Ammon's horn (tissue), 1 donor: ENCODE results near the gene CSNK1G3.

ENCODE experiments used
- DNase-seq: peaks from one replicate; pipeline ENCODE4 v3.0.0-alpha.2; 2016; ENCODE audit warnings: low spot score

The CSNK1G3 gene

DNA sequence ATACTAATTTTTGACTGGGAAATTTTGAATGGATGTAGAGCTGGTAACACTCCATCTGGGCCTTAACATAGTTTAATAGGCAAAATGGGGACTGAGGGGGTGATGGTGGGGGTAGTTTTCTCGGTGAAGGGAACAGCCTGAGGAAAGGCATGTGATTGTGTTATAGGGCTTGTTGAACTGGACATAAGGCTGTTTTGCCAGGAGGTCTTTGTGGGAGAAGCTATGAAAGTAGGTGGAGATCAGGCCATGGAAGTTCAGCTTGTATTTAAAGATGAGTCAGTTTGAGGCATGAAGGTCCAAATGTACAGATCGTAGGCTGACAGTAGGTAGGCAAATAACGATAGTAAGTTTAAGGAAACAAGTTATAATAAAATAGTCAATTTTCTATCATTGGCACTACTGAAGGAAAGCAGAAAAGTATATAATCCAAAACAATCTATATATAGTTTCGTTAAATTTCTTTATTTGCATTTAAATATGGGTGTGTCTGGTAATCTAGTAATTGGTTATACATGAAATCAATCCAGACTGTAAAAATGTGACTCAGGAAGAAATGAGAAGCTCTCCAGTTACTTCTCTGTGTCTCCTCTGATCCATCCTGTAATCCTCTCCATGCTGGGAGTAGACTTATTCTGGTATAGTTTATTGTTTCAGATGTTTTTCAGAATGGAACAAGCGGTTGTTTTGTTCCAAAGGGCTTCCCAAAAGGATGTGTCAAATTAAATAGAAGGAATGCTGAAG, 2.8 kb downstream of the CSNK1G3 start:
- DNase-seq: no peak

DNA sequence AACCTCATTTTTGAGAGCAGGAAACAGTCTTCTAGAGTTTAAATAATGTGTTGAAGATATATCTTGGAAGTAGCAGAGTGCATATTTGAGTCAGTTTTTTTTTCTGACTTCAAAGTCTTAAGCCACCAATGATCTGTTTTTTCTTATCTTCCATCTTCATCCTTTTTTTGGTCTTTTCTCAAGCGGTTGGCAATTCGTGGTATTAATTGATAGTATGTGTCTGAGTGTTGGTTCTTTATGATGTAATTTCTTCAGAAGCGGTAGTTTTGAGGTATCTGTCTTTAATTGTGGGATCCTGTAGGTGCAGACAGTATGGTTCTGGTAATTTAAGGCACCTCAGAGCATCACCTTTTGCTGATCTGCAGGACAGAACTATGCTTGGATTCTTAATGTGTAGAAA, 3.9 kb downstream of the CSNK1G3 start:
- no peak for DNase-seq

DNA sequence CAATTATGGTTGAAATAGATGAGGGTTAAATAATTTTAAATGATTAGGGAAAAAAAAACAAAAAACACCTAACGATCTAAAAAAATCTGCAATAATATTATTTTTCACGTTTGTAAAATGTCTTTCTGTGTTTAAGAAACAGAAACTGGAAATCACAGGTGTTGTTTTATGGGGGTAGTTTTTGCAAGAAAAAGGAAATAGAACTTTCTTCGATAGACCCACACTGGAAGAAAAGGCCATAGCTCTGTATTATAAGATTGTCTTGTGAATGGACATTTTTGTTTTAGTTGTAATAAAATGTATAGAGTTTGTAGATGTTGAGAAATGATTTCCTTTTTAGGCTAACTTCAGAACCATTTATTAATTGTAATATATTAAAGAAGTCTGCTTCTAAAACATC, 5.5 kb downstream of the CSNK1G3 start:
- no peak for DNase-seq

DNA sequence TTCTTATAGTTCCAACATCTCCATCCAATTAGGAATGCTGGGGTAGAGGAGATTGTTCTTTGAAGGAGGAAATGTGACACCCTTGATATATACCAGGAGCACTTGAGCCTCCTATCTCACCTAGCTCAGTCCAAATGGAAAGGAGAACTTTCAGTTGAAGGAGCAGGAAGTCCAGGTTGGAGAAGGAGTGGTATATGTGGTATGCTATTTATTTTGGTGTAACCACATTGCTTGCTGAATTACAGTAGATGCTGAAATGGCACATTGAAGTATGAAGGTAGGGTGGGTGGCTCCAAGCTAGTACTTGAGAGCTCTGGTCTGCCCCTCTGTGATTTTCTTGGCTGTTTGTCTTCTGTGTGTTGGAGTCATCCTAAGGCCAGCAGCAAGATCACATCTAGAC, 6.1 kb downstream of the CSNK1G3 start:
- no peak for DNase-seq

DNA sequence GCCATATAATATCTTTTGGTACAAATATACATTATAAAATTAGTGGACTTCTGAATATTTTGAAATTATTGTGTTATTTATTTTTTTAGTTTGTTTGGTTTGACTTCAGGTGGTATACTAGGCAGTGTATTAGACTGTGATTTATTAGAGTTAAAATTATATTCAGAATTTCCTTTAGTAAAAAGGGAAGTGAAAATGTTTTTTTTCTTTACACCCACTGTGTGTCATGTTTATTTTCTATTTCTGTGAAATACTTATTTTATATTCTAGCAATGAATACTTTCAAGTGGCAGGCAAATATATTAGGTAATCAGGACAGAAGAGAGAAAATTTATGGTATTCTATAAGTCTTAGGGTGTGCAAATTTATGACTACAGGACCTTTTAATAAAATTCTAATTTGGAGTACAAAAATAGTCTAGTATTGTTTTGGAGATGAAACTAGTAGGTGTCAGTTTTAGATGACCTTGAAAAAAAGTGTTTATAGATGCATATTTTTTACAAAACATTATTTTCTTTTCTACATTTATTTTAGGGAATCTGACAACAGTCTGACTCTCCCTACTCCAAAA, 8.8 kb downstream of the CSNK1G3 start:
- no peak for DNase-seq

DNA sequence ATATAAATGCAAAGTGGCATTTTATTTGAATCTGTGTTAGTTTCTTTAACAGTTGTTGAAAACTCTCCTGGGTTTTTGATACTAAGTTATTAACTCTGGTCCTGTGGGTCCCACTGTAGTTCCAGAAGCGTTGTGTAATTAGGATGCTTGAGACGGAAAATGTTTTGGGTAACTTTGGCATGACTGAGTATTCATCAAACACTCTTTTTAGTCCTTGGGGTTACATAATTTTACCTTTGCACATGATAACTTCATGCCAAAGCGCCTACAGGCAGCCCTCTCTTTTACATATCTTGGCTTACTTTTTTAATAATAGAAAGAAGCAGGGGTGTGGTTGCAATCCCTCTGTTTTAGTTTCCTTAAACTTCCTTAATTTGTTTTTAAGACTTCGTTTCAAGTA, 12.2 kb downstream of the CSNK1G3 start:
- no peak for DNase-seq

DNA sequence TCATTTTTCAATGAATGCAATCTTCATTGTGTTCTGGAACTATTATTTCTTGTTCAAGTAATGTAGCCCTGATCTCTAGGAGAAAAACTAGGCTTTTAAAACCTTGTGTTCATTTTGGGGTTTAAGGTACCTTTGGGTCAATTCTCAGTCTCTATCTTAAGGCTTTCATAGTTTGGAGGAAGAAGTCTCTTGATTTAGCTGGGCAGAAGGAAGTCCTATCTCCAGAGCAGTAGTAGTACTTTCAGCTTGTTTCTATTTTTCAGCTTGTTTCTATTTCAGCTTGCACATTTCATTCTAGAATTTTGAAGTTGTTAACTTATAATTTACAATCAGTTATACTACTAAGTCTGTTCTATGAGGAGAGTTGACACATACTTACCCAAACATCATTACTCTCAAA, 15.2 kb downstream of the CSNK1G3 start:
- DNase-seq: no peak

DNA sequence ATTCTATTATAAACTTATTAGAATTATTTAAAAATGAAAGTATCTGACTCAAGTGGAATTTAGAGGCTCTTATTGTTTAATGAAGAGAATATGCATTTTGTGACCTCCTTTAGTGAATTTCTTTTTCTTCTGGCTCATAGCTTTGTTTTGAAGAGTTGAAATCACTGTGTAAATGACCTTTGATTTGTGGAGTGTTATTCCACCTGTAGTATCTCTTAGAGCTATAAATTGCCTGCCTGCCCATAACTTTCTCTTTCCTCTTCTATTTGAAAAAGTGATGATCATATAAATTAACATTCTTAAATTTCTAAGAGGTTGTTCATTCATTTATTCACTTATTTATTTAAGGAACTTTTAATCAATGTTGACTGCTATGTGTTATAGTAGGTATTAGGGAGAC, 16.1 kb downstream of the CSNK1G3 start:
- DNase-seq: no peak

DNA sequence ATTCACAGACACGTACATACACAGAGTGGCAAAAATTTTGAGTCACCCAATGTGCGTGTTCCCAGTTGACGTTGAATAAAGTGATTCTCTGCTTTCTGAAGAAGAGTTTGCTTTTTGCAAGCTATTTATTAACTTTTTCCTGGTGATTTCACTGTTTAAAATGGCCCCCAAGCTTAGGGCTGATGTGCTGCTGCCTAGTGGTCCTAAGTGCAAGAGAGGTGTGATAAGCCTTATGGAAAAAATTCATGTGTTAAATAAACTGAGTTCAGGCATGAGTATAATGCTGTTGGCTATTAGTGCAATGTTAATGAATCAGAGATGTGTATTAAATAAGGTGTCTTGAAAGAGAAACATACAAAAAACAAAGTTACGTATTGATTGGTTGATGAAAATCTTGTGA, 16.9 kb downstream of the CSNK1G3 start:
- DNase-seq: no peak

DNA sequence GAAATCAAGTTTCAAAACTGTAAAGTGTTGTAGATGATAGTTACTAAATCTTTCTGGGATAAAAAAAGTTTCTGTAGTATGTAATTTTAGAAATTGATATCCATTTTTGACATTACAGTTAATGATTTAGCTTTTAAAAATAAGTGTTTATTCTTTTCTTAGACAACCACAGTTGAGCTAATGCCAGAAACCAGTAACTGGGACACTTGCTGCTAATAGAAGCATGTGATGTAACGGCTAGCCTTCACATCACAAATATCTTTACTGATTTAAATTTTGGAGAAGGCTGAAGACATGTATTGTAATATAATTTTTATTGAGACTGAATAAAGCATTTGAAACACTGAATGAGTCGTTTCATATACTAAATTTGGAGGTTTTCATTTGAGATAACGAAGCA, 18.8 kb downstream of the CSNK1G3 start:
- peak; percentile 24 for DNase-seq

DNA sequence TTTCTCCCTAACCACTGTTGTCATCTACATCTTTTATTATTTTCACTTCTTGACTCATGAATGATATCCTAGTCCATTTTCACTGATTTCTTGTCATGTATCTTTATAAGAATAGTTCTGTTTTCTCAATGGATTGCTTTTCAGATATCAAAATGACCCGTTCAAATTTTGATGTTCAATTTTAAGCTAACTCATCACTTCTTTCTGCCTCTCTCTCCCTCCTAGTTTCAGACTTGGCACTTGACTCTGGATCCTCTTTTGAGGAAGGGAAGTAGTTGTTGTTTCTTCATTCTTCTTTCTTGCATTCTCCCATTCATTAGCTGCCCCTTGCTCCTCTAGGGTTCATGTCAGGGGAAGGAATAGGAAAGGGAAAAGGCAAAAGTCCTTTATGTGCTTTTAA, 23.7 kb downstream of the CSNK1G3 start:
- DNase-seq: no peak

DNA sequence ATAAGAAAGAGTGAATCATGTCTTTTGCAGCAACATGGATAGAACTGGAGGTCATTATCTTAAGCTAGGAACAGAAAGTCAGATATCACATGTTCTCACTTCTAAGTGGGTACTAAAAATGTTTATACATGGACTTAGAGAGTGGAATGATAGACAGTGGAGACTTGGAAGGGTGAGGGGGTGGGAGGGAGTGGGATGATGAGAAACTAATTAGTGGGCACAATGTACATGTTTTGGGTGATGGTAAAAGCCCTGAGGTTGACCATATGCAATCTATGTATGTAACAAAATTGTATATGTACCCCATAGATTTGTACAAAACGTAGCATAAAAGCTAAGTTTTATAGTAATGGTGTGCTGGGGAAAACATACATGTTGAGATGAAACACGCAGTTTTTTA, 25.3 kb downstream of the CSNK1G3 start:
- DNase-seq: no peak

DNA sequence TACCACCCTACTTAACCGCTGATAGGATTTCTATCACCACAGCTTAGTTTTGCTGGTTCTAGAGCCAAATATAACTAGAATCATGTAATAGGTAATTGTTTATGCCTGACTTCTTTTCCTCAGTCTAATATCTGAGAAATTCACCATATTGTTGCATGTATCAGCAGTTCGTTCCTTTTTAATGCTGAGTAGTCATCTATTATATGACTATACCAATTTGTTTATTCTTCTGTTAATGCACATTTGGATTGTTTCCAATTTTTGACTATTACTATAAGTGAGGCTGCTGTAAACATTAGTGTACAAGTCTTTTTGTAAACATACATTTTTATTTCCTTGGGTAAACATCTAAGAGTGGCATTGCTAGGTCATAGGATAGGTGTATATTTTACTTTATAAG, 25.9 kb downstream of the CSNK1G3 start:
- no peak for DNase-seq

DNA sequence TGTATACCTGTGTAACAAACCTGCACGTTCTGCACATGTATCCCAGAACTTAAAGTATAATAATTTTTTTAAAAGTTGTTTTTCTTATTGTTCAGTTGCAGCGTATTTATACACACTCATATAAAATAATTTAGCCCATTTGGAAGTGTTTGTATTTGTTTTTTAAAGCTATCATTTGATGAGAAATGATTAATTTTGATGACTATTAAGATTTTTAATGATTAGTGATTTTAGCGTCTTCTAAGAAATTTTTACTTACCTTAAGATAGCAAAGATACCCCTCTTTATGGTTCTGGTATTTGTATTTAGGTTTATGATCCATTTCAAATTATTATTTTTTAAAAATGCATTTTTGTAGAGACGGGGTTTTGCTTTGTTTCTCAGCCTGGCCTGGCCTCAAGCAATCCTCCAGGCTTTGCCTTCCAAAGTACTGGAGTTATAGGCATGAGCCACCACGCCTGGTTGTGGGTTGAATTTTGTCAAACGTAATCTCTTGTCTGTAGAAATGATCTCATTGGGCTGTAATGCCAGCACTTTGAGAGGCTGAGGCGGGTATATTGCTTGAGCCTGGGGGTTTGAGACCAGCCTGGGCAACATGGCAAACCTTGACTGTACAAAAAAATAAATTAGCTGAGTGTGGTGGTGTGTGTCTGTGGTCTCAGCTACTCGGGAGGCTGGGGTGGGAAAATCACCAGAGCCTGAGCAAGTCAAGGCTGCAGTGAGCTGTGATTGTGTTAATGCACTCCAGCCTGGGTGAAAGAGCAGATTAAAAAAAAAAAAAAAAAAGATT, 26.9 kb downstream of the CSNK1G3 start:
- DNase-seq: no peak

DNA sequence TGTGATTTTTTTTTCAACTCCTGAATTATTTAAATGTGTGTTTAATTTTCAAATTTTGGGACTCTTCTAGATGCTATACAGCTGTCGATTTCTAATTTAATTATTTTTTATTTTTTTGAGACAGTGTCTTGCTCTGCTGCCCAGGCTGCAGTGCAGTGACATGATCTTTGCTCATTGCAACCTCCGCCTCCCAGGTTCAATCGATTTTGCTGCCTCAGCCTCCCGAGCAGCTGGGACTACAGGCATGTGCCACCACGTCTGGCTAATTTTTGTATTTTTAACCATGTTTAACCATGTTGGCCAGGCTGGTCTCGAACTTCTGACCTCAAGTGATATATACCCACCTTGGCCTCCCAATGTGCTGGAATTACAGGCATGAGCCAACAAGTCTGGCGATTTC, 28.6 kb downstream of the CSNK1G3 start:
- DNase-seq: no peak

DNA sequence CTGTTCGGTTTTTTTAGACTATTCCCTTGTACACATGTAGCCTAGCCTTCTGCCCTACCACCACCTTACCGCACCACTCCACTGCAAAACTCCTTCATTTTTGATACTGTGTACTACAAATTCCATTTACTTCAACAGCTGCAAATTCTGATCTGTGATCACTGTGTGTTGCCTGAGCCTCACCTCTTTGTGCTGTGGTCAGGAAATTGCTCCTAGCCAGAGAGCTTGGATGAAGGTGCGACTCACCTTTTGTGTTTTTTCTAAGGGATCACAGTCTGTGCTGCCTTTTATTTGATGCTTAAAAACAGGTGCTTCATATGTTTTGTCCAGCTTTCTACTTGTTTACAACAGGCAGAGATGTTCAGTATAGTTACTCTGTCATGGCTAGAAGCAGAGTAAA, 31.5 kb downstream of the CSNK1G3 start:
- no peak for DNase-seq

DNA sequence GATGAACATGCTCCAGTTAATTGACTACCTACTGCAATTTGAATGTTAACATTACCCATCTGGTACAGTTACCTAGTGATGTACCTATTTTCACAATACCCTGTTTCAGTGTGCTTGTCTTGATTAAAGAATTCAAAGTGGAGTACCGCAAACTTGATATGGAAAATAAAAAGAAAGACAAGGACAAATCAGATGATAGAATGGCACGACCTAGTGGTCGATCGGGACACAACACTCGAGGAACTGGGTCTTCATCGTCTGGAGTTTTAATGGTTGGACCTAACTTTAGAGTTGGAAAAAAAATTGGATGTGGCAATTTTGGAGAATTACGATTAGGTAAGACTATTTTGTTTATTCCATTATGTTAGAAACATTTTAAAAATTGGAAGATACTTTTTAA, 33.5 kb downstream of the CSNK1G3 start:
- no peak for DNase-seq

DNA sequence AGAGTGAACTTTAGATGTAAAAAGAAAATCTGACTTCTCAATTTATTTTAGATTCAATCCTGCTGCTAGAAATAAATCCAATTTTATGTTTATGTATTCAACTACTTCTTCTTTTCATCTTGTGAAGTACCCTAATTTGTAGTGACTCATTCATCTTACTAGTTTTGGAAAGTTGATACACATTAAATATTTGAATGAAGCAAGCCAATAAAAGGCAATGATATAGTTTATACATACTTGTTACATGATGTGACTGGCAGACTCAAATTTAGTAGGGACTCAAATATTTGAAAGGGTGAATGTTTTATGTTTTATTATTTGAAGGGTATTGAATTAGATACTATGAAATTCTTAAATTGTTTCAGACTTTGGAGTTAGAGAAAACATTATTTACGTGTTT, 34.7 kb downstream of the CSNK1G3 start:
- no peak for DNase-seq

DNA sequence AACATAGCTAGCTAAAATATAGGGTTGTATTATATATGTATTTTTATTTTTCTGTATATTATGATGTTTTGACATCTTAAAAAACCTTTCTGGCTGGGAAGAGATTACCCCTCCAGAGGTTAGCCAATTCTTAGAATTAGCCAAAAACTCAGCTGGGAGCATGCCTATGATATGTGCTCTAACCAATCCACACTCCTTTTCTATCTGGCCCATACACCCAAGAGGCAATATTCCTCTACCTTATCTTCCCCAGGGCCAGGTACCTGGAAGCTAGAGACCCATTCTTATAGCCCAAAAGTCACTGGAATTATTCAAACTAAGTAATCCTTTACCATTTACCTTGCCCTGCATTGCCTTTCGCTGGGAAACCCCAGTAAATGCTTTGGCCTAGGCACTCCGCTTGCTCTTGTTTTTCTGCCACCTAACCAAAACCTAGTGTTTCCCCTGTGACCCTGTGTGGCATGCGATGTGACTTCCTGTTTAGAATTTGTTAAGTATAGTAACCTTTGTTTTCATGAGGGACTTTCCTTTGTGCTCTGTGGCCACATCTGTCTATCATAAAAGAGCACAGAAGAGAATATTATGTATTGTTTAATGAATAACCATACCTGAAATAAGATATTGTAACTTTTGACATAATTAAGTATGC, 37.4 kb downstream of the CSNK1G3 start:
- DNase-seq: no peak

DNA sequence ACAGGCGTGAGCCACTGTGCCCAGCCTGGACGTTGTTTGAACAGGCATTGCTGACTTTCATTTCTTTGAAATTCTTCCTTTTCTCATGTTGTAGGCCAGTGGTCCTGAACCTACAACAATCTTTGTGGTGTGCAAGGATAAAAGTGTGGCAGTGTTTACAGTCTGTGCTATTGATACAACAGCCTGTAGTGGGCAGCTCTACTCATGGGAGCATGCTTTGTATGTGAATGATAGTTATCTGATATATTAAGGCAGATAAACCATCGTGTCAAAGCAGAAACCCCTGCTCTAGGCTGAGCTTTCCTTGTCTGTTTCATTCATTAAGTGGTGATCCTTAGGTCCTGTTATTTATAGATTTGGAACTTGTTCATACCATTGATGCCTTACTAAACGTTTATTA, 42.6 kb downstream of the CSNK1G3 start:
- no peak for DNase-seq

DNA sequence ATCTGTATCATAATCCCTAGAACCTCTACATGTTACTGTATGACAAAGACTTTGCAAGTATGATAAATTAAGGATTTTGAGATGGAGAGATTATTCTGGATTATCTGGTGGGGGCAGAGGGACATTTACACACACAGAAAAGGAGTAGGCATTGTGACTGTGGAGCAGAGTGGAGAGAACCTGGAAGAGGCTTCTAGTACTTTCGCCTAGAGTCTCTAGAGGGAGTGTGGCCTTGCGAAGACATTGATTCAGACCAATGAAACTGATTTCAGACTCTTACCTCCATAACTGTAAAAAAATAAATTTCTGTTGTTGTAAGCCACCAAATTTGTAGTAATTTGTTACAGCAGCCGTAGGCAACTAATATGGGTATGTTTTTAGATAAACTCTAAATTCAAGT, 45.9 kb downstream of the CSNK1G3 start:
- no peak for DNase-seq

DNA sequence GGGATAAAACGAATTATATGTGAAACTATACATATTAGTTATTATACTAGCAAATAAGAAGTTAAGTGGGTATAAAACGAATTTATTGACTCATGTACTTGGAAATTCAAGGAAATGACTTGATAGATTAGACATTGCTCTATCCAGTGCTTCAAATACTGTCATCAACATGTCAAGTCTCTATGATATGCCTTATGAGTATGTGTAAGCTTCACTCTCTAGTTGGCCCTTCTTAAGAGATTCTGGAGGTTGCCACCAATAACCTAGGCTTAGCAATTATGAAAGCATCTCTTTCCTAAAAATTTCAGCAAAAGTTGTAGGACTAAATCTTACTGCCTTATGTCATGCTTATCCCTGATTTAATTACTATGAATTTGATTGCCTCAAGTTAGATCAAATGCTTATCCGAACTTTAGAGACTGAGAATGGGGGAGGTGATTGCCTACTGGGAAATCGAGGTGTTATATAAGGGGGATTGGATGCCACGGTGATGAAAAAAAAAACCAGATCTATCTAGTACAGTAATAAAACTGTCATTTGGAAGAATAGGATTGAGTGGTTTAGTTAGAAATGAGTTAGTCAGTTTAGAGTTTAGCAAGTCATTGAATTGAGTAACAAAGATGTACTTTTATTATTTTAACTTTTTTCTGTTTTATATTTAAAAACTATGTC, 46.9 kb downstream of the CSNK1G3 start:
- no peak for DNase-seq

DNA sequence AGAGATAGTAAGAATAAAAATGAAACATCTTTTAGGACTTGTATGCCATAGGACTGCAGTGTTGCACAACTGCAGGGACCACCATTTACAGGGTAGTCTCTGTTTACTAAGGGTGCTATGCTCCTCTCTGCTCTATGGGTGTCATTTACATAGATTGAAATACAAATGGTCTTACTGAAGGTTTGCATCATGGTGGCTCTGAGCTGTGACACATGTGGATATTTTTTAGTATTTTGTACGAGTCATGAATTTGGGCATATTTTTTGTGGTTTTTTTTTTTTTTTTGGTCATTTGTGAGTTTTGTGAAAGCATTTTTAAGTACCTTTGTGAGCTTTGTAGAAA, 47.4 kb downstream of the CSNK1G3 start:
- DNase-seq: no peak
